C4-2B (cell line): ENCODE data around the gene ADGRG6.

Experiments used
- CTCF ChIP-seq: fragments of 450-650 bp; conservative IDR thresholded peaks from 2 replicates; pipeline ENCODE4 v1.5.1; 2017; ENCODE audit warnings: mild to moderate bottlenecking
- ZFX ChIP-seq: fragments of 450-650 bp; IDR thresholded peaks from 2 replicates; pipeline ENCODE4 v1.6.1; 2017

- TF ChIP-seq CTCF, result no peak
- no peak for TF ChIP-seq ZFX
These were observed 31.6 kb downstream of the ADGRG6 start for GRCh38 chr6:142333431-142333830.
